ENCODE results near the gene UGT1A3. TPM values are rescaled to one million over a fixed set of nuclear protein-coding genes. Genes with fewer than 3 reads are reported as not detected.

The UGT1A3 gene
- polyA plus RNA-seq, 1 donor, result not detected

- no peak for DNase-seq
Observed at GRCh38 chr2:233817361-233817911, 88.6 kb downstream of the UGT1A3 start.

- no peak for DNase-seq
Observed at GRCh38 chr2:233817995-233818638, 89.3 kb downstream of the UGT1A3 start.

DNA sequence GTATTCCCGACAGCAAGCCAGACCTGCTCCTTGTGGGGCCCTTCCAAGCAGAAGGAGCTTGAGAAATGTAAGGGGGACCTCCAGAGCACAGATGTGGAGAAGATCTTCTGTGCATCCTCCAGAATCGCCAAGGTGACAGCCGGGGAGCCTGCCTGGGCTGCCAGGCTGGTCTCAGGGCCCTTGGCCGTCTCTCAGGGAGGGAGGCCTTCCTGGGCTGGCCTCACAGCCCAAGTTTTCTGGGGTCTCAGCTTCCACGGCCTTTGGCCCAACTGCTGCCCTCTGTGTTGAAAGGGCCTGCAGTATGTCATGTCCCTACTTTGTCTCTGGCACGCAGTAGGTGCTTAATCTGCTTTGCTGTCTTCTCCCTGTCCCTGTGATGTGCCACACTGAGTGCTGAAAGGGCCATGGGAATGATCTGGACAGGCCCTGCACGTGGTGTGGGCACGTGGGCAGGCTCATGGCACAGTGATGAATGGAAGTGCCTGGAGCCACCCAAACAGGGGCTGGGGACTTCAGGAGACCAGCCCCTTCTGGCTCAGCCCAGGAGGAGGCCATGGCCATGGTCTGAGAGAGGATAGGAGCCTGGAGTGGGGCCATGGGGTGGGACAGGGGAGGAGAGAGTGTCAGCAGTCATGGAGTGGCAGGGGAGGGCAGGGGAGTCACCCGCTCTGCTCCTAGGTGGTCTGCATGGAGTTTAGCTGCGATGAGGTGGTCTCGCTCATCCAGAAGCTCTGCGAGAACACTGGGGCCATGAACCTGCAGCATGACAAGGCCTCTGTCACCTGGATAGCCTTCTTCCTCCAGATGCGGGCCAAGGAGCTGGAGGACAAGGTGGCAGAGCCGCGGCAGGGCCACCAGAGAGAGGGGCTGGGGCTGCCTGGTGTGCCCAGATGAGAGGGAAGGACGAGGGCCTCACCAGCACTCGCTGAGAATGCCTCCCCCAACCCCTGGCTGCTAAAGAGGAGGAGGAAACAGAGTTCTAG, 90.1 kb downstream of the UGT1A3 start:
- DNase-seq, result no peak

- no peak for DNase-seq
Observed at GRCh38 chr2:233819884-233820773, 91.3 kb downstream of the UGT1A3 start.

- DNase-seq, result no peak
Observed at GRCh38 chr2:233820774-233821105, 91.9 kb downstream of the UGT1A3 start.

DNA sequence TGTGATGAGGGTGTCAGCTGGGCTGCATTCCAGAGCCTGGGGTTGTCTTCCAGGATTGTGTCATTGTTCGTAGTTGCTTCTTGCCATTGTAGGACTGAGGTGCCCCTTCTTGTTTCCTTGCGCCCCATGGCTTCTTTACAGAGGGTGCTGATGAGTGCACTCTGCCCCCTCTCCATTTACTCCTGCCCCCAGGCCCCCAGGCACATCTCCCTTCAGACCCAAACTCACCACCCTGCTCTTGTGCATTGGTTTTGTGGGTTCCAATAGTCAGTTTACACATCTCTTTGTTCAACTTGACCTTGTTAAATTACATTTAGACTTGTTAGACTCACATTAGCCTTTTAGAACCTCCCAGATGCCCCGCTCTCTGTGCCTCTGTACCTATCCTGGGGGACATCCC, 92.4 kb downstream of the UGT1A3 start:
- no peak for DNase-seq

DNA sequence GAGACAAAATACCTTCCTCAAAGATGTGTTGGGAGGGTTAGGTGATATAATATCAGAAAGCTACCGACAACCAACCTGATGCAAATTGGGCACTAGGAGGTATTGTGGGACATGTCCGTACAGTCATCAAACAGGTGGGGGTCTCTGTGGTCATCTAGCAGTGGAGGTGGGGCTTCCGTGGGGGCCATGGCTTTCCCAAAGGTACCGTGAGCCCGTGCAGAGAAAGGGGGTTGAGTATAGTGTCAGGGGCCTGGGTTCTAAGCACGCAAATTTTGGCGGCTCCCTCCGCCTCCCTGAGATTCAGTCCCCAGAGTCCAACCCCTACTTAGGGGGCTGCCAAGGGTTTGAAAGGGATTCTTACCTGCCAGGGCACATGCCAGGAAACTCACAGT, 92.9 kb downstream of the UGT1A3 start:
- no peak for DNase-seq

GRCh38 chr2:233822101-233822771, 93.4 kb downstream of the UGT1A3 start:
- no peak for DNase-seq

Other genes starting within 250 kb of the UGT1A3 start
- 79.2 TPM for gene USP40, start 162.3 kb upstream of the UGT1A3 start, polyA plus RNA-seq (ENCODE audit: insufficient read length)
- gene UGT1A8, start 111.4 kb upstream of the UGT1A3 start, polyA plus RNA-seq (ENCODE audit: insufficient read length), result not detected
- not detected for gene UGT1A10, start 92.6 kb upstream of the UGT1A3 start, polyA plus RNA-seq (ENCODE audit: insufficient read length)
- gene UGT1A9, start 57.1 kb upstream of the UGT1A3 start, polyA plus RNA-seq (ENCODE audit: insufficient read length), result 4.9 TPM
- 0.07 TPM for gene UGT1A7, start 47.1 kb upstream of the UGT1A3 start, polyA plus RNA-seq (ENCODE audit: insufficient read length)
- 2.7 TPM for gene UGT1A6, start 36.2 kb upstream of the UGT1A3 start, polyA plus RNA-seq (ENCODE audit: insufficient read length)
- not detected for gene UGT1A5, start 16.1 kb upstream of the UGT1A3 start, polyA plus RNA-seq (ENCODE audit: insufficient read length)
- not detected for gene UGT1A4, start 10.3 kb upstream of the UGT1A3 start, polyA plus RNA-seq (ENCODE audit: insufficient read length)
- 0.58 TPM for gene UGT1A1, start 31.2 kb downstream of the UGT1A3 start, polyA plus RNA-seq (ENCODE audit: insufficient read length)
- gene MROH2A, start 49.3 kb downstream of the UGT1A3 start, polyA plus RNA-seq (ENCODE audit: insufficient read length), result 0.28 TPM
- 33.4 TPM for gene HJURP, start 125.5 kb downstream of the UGT1A3 start, polyA plus RNA-seq (ENCODE audit: insufficient read length)
- gene TRPM8, start 188.3 kb downstream of the UGT1A3 start, polyA plus RNA-seq (ENCODE audit: insufficient read length), result 0.33 TPM